ENCODE measurements around the gene GOLPH3.
A peak's percentile ranks its signal among the peaks of the same experiment; 100 is the strongest.

GRCh38 chr5:32174011-32174870, at the start of gene GOLPH3:
- peak; percentile 94 for TF ChIP-seq POLR2A (IDR thresholded peaks at IDR 0.05; ENCODE audit: low read depth, low read length)
- TF ChIP-seq TAF1 (IDR thresholded peaks at IDR 0.05; ENCODE audit: borderline replicate concordance, low read depth, low read length), result peak; percentile 55; the same call in 1 of the 2 replicates
- peak; percentile 84 for TF ChIP-seq POLR2AphosphoS5 (IDR thresholded peaks at IDR 0.05; ENCODE audit: low read depth, low read length)
